ENCODE results near the gene SNX2. TPM values are rescaled to one million over a fixed set of nuclear protein-coding genes. Genes with fewer than 3 reads are reported as not detected.

The SNX2 gene
- total RNA-seq, 4 donors from 2014 or later: 27.3 to 337 (median 69.6) TPM

- DNase-seq: no peak
- Histone ChIP-seq H3K9me3 (no peaks in the 10 kb centered on the region), H3K4me3 (no peak overlapping the region), H3K36me3 (no peaks in the 10 kb centered on the region), H3K27ac (no peak overlapping the region), H3K4me1 (no peaks in the 10 kb centered on the region), H3K27me3 (no peaks in the 10 kb centered on the region)
- TF ChIP-seq POLR2AphosphoS5 (IDR thresholded peaks at IDR 0.05): no peak
- no peak for TF ChIP-seq POLR2A (IDR thresholded peaks at IDR 0.05)
- no peak for TF ChIP-seq EP300 (IDR thresholded peaks at IDR 0.05; ENCODE audit: low read depth)
- TF ChIP-seq, protein P1, sequence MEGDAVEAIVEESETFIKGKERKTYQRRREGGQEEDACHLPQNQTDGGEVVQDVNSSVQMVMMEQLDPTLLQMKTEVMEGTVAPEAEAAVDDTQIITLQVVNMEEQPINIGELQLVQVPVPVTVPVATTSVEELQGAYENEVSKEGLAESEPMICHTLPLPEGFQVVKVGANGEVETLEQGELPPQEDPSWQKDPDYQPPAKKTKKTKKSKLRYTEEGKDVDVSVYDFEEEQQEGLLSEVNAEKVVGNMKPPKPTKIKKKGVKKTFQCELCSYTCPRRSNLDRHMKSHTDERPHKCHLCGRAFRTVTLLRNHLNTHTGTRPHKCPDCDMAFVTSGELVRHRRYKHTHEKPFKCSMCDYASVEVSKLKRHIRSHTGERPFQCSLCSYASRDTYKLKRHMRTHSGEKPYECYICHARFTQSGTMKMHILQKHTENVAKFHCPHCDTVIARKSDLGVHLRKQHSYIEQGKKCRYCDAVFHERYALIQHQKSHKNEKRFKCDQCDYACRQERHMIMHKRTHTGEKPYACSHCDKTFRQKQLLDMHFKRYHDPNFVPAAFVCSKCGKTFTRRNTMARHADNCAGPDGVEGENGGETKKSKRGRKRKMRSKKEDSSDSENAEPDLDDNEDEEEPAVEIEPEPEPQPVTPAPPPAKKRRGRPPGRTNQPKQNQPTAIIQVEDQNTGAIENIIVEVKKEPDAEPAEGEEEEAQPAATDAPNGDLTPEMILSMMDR (IDR thresholded peaks at IDR 0.05): no peak
- WGBS, 2 donors (ENCODE audit: low coverage in 1 of 2): 95% methylated on average over 2 of the region's 2 CpGs; no CpG with 5 or more reads in 1 of the 2 donors
- intact Hi-C loops (cut with DNase I; ENCODE audit: low total_unique reads) (no loop called here), in situ Hi-C loops (cut with MboI; ENCODE audit: low pct_ligation_motif_present in 1 of 4, low pct_unique_long_range_greater_than_20kb in 1 of 4, low sequenced_read_pairs in 3 of 4) (no loop called here)
These were observed 29.3 kb upstream of the SNX2 start for GRCh38 chr5:122745597-122745996.

GRCh38 chr5:122749886-122750285 is 25.0 kb upstream of the SNX2 start:
- Histone ChIP-seq H3K36me3 (no peaks in the 10 kb centered on the region), H3K4me3 (no peak overlapping the region), H3K27me3 (no peaks in the 10 kb centered on the region), H3K27ac (no peak overlapping the region), H3K9me3 (no peaks in the 10 kb centered on the region), H3K4me1 (no peaks in the 10 kb centered on the region)
- WGBS, 2 donors (ENCODE audit: low coverage in 1 of 2): 40 to 62% methylated on average over 2 of the region's 2 CpGs
- in situ Hi-C loops (cut with MboI; ENCODE audit: low pct_ligation_motif_present in 1 of 4, low pct_unique_long_range_greater_than_20kb in 1 of 4, low sequenced_read_pairs in 3 of 4): no loop called here
- DNase-seq: no peak
- intact Hi-C loops (cut with DNase I; ENCODE audit: low total_unique reads): no loop called here
- TF ChIP-seq EP300 (IDR thresholded peaks at IDR 0.05; ENCODE audit: low read depth): no peak
- no peak for TF ChIP-seq POLR2AphosphoS5 (IDR thresholded peaks at IDR 0.05)
- no peak for TF ChIP-seq POLR2A (IDR thresholded peaks at IDR 0.05)
- TF ChIP-seq, protein P1 (IDR thresholded peaks at IDR 0.05): no peak

DNA sequence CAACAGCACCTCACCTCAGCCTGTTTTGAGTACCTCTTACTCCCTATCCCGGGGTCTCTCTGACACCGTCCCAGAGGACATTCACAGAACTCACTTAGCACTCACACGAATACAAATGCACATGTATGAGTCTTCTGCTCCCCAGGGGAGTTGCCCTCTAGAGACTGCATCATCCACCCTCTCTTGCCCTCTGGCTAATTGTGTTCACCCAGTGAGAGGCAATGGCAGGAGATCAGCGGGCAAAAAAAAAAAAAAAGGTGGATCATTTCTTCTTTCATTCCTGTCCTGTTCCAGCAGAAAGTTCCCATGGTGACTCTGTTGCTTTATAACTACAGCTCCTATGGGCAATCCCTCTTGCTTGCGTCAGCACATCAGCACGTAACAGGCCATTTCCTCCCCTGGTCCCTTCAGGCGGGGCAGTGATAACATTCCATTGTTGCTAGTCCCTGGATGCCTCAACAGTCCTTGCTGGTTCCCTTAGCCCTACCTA is 23.5 kb upstream of the SNX2 start:
- no peaks in the 10 kb centered on the region for H3K4me1 ChIP-seq
- DNase-seq: no peak
- no peak overlapping the region for H3K27ac ChIP-seq
- H3K27me3 ChIP-seq: no peaks in the 10 kb centered on the region
- no peak overlapping the region for H3K4me3 ChIP-seq
- H3K36me3 ChIP-seq: no peaks in the 10 kb centered on the region
- 75 to 91% methylated on average over 6 to 7 of the region's 7 CpGs for WGBS, 2 donors (ENCODE audit: low coverage in 1 of 2)
- H3K9me3 ChIP-seq: no peaks in the 10 kb centered on the region
- TF ChIP-seq EP300 (IDR thresholded peaks at IDR 0.05; ENCODE audit: low read depth): no peak
- in situ Hi-C loops (cut with MboI; ENCODE audit: low pct_ligation_motif_present in 1 of 4, low pct_unique_long_range_greater_than_20kb in 1 of 4, low sequenced_read_pairs in 3 of 4): no loop called here
- intact Hi-C loops (cut with DNase I; ENCODE audit: low total_unique reads): no loop called here

DNA sequence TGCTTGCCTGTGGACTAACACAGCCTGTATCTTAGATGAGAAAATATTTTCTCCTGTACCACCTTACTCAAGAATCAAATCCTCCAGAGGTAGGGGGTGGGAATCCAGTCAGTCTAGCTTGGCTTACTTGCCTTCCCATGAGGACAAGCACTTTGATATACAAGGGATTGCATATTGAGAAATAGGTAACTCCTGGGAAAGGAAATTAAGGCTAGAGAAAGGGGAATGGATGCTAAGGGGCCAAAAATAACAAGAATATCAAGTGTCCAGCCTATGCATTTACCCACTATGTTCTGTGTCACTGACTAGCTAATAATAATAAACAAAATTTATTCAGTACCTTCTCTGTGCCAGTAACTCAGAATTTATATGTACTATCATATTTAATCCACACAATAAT is 21.4 kb upstream of the SNX2 start:
- intact Hi-C loops (cut with DNase I; ENCODE audit: low total_unique reads): no loop called here
- H3K36me3 ChIP-seq: no peaks in the 10 kb centered on the region
- H3K9me3 ChIP-seq: no peaks in the 10 kb centered on the region
- no peak overlapping the region for H3K27ac ChIP-seq
- DNase-seq: no peak
- TF ChIP-seq, protein P1 (IDR thresholded peaks at IDR 0.05): no peak
- no peak for TF ChIP-seq EP300 (IDR thresholded peaks at IDR 0.05; ENCODE audit: low read depth)
- TF ChIP-seq POLR2A (IDR thresholded peaks at IDR 0.05): no peak
- no peak for TF ChIP-seq POLR2AphosphoS5 (IDR thresholded peaks at IDR 0.05)
- in situ Hi-C loops (cut with MboI; ENCODE audit: low pct_ligation_motif_present in 1 of 4, low pct_unique_long_range_greater_than_20kb in 1 of 4, low sequenced_read_pairs in 3 of 4): no loop called here
- no peaks in the 10 kb centered on the region for H3K27me3 ChIP-seq
- no peaks in the 10 kb centered on the region for H3K4me1 ChIP-seq
- no peak overlapping the region for H3K4me3 ChIP-seq

- 62 to 91% methylated on average over 1 to 2 of the region's 2 CpGs for WGBS, 2 donors (ENCODE audit: low coverage in 1 of 2)
- TF ChIP-seq EP300 (IDR thresholded peaks at IDR 0.05; ENCODE audit: low read depth) (no peak), POLR2A (IDR thresholded peaks at IDR 0.05) (no peak), POLR2AphosphoS5 (IDR thresholded peaks at IDR 0.05) (no peak)
- TF ChIP-seq, protein P1 (IDR thresholded peaks at IDR 0.05): no peak
These were observed 19.1 kb upstream of the SNX2 start for GRCh38 chr5:122755783-122756182.

More at GRCh38 chr5:122755783-122756182, 19.1 kb upstream of the SNX2 start:
- in situ Hi-C loops (cut with MboI; ENCODE audit: low pct_ligation_motif_present in 1 of 4, low pct_unique_long_range_greater_than_20kb in 1 of 4, low sequenced_read_pairs in 3 of 4): no loop called here
- intact Hi-C loops (cut with DNase I; ENCODE audit: low total_unique reads): no loop called here
- no peak overlapping the region for H3K27ac ChIP-seq
- H3K4me3 ChIP-seq: no peak overlapping the region
- no peaks in the 10 kb centered on the region for H3K9me3 ChIP-seq
- H3K27me3 ChIP-seq: no peaks in the 10 kb centered on the region
- no peak for DNase-seq
- H3K36me3 ChIP-seq: no peaks in the 10 kb centered on the region
- H3K4me1 ChIP-seq: no peaks in the 10 kb centered on the region
